Stimulated activated CD8-positive, alpha-beta memory T cell treated with anti-CD3 and anti-CD28 coated beads, Interleukin-12 subunit alpha, Interleukin-12 subunit beta, amount 100 ng/mL, for 4 hours (primary cell): Measurements from ENCODE around the gene LEFTY2.
"Not testable (repeated sequence)": the region's sequence is repeated elsewhere in the genome, so short reads cannot be mapped to it uniquely, and the experiment has no call there.

Source experiments
- DNase-seq: peaks from one replicate; pipeline ENCODE4 v3.0.0-alpha.2; 2020; ENCODE audit warnings: low read depth

The LEFTY2 gene

DNA sequence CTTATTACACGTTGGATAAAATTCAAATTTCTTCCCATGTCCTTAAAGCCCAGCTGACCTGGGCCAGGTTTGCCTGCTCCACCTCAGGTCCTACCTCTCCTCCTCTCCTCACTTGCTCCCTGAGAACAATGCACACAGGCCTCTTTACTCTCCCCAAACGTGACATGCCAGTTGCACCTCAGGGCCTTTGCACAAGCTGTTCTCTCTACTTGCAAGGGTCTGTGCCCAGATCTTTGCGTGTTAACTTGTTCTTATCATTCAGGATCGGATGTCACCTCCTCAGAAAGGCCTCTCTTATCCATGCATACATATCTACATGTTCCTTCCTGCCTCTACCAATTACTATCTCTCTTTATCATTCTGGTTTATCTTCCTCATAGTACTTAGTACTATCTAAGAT is 37.4 kb downstream of the LEFTY2 start:
- DNase-seq, result no peak

DNA sequence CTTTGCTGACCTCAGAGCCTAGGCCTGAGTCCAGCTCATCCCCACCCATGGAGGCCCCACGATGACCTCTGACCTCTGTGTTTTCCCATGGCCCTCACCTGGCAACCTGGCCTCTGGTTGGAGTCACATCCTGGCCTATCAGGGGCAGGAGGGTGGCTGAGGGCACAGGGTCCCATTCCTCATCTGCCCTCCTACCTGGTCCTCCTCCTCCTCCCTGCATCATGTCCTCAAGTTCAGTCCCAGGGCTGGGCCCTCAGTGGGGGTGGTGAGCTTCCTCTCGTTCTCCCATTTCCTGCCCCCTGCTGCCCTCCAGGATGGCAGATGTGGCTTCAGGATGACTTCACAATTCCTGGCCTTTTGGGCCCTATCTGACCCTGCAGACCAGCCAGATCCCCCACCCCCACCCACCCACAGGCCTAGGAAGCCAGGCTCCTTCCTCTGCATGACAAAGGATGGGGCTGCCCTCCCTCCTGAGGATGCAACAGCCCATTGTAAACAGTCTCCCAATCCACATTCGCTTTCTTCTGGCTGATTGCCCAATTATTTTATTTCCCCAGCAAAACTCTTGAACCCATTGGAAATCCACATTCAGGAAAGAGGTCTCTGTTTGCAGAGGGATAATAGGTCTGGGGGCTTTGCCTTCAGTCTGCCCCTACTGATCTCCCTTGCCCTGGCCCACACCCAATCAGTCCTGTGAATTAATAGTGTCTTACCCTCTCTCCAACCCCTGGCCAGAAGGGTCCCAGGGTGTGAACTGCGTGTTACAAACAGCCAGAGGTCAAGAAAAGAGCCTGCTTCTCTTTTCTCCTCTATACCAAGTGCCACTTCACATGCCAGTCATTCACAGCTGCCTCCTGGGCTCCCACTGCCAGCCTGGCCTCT is 41.7 kb downstream of the LEFTY2 start:
- no peak for DNase-seq

DNA sequence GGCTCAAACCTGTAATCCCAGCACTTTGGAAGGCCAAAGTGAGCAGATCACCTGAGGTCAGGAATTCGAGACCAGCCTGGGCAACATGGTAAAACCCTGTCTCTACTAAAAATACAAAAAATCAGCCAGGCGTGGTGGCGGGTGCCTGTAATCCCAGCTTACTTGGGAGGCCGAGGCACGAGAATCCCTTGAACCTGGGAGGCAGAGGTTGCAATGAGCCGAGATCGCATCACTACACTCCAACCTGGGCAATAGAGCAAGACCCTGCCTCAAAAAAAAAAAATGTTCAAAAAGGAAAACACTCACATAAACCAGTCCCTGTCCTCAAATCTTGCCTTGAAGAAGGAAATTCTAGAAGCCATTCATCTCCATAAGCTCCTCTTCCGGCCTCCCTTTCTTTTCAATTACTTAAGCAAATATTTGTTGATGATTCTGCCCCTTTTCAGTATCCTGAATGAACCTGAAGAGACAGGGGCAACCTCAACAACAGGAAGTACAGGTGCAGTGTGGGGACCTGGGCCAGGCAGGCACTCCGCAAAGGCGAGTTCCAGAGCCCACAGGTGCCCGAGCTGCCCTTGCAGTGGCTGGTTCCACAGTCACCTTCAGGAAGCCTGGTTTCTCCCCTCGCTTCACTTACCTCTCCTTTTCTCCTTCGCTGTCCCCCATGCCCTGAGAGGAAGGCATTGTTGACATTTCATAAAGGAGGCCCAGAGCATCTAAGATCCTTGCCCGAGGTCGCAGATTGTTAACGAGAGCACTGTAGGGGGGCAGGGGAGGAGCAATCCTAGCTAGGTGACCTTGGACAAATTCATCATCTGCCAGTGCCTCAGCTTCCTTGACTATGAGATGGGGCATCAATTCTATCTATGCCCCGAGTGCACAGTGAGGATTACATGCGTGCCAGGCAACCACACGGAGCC is 43.2 kb downstream of the LEFTY2 start:
- DNase-seq, result no peak

DNA sequence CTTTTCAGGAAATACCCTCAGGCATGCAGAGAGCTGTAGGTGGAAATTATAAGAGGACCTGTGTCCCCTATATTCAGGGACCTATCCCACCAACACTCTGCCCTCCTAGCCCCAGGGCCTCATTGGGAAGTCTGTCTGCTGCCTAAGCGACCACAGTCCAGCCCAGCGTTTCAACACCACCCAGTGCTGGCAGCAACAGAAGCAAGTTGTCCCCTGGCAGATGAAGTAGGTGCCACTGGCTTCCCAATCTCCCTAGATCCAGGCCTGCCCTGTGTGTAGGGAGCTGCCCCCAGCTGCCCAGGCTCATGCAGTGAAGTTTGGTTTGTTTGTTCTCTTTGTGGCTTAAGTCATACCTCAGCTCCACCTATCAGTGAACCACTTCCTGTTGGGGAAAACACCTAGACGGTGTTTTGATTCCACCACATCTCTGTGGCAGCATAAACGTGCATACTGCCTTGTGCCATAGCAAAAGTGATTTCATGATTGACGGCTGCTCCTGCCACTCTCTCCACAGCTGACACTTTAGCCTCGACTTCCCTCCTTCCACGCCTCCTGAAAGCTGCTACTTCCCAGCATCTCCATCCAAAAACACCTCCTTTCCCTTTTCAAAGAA is 44.0 kb downstream of the LEFTY2 start:
- DNase-seq, result peak; percentile 34

DNA sequence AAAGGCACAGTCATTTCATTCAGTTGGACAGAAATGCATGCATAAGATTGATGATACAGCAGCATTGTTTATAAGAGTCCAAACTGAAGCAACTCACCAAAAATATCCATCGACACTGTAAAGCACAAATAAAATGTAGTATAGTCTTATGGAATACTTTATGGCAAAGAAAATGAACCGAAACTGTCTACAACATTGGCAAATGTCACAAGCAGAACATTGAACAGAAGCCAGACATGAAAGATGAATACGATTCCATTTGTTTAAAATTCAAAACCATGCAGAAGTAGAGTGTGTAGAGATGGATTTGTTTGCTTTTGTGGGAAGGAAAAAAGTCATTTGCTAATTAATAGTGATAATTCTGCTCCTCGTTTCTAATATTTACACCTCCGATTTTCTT is 44.5 kb downstream of the LEFTY2 start:
- no peak for DNase-seq

DNA sequence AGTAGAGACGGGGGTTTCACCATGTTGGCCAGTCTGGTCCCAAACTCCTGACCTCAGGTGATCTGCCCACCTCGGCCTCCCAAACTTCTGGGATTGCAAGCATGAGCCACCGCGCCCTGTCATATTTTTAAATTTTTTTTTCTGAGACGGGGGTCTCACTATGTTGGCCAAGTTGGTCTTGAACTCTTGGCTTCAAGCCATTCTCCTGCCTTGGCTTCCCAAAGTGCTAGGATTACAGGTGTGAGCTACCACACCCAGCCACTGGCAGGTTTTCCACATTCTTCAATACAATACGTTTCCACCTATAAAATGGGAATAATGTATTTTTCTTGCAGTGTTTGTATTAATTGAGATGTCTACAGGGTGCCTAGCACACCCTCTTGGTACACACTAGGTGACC is 48.7 kb downstream of the LEFTY2 start:
- DNase-seq, result no peak

DNA sequence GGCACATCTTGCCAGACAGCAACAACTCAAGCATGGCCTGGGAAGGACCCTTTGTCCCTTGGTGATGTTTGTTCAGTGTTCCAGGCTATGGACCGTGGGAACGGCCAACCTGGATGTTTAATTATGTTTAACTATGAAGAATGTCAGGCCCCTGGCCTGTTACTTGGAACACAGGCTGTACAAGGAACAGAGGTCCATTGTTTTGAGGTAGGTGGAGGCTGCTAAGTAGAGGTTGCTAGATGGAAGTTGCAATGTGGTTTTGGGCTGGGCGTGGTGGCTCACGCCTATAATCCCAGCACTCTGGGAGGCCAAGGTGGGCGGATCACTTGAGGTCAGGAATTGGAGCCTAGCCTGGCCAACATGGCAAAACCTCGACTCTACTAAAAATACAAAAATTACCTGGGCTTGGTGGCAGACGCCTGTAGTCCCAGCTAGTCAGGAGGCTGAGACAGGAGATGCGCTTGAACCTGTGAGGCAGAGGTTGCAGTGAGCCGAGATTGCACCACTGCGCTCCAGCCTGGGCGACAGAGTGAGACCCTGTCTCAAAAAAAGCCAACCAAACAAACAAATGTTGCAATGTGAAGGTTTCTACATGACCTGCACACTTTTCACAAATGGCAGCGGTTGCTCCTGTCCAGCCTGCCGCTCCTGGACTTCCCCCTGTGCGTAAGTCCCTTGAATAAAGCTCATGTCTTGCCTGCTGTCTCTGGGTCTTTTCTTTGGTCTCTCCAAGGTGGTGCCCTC is 49.6 kb downstream of the LEFTY2 start:
- DNase-seq, result no peak

DNA sequence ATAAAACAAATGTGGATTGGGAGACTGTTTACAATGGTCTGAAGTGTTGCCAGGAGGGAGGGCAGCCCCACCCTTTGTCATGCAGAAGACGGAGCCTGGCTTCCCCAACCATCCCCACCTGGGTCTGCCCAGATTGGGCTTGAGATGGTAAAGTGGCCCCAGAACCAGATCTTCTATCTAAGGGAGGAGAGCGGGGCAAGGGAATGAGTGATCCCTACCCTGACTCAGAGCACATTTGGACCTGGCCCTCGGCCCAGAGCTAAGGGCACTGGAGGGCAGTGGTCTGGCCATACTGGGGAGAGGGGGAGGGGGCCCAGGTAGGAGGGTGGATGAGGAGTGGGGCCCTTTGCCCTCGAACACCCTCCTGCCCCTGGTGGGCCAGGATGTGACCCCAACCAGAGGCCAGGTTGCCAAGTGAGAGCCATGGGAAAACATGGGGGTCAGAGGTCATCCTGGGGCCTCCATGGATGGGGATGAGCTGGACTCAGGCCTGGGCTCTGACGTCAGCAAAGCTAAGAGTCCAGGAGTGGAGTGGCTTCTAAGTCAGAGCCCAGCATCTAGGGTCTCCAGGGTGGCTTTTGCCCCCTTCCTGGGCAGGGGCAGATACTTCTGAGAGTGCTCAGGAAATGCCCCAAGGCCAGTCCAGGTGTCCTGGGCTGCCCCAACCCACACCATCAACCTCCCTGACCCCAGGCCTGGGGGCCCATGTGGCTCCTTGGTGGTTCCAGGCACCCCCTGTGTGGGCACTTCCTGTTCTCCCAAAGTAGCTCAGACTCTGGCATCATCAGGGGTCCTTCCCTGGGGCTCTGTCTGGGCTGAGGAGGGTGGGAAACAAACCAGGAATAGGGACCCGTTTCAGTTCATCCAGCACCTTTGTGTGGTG is 50.4 kb downstream of the LEFTY2 start:
- DNase-seq, result no peak

DNA sequence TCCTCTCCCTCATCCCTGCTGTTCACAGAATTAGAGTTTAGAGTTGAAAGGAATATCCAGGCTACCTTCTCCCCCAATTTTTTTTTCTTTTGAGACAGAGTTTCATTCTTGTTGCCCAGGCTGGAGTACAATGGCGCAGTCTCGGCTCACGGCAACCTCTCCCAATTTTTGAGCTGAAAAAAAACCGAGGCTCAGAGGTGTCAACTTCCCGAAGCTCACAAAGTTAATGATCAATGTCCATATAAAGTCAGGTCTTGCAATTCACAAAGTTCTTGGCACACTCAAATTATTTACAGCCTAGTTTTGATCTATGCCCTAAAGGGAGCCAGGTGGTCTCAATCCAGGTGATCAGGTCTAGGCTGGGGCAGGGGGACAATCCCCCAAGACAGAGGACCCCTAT is 51.3 kb downstream of the LEFTY2 start:
- no peak for DNase-seq

DNA sequence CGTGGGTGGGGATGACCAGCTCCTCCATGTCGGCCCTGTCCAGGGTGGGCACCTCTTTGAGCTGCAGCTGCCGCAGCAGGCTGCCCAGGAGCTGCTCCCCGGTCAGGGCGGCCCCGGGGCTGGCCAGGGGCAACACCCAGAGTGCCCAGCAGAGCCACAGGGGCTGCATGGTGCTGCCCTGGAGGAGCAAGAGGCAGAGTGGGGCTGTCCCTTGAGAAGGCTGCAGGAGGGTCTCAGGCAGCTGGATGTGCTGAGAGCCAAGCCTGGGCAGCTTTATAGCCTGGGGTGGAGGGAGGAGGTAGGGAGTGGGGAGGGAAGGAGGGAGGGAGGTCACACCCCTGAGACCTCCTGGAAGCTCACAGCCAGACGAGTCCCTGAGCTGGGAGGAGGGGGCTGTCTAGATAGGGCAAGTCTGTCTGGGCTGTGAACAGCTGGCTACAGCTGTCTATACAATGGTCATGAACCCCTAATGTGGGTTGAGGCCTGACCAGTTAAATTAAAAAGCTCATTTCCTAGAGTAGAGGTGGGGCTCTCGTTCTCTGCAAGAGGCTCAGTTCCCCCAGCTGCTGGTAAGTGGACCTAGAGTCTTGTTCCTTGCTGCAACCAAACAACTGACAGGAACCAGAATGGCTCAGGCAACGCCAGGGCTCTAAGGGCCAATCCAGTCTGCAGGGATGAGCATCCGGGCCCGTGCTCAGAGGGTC is 52.0 kb downstream of the LEFTY2 start, which contains the start of gene LEFTY1:
LEFTY1 (minus strand) TSS at position 249 of the 704 bp plus-strand sequence; CDS start at position 169, 80 bp downstream.
- DNase-seq, result no peak

DNA sequence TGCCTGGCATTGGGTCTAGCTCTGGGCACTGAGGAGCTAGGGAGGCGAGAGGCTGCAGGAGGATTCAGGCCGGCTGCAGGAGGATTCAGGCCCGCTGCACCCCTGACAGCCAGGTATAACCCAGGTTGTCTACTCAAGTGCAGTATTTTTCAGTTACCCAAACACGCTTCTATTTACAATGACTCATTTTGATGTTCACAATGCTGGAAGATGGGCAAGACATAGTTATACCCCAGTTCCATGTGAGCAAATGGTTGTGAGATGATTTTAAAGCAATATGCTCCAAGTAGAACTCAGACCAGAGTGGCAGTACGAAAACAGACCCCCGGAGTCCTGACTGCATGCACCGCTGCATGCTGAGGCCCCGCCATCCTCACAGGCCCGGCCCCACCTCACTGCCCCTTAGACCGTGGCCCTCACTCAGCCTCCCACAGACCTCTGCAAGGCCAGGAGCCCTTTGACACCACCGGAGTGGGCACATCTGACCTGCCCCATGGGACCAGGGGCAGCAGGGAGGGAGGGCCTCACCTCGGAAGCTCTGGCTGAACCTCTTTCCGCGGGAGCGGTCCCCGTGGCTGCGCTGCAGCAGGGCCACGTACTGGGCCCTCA is 52.6 kb downstream of the LEFTY2 start:
- DNase-seq, result no peak

DNA sequence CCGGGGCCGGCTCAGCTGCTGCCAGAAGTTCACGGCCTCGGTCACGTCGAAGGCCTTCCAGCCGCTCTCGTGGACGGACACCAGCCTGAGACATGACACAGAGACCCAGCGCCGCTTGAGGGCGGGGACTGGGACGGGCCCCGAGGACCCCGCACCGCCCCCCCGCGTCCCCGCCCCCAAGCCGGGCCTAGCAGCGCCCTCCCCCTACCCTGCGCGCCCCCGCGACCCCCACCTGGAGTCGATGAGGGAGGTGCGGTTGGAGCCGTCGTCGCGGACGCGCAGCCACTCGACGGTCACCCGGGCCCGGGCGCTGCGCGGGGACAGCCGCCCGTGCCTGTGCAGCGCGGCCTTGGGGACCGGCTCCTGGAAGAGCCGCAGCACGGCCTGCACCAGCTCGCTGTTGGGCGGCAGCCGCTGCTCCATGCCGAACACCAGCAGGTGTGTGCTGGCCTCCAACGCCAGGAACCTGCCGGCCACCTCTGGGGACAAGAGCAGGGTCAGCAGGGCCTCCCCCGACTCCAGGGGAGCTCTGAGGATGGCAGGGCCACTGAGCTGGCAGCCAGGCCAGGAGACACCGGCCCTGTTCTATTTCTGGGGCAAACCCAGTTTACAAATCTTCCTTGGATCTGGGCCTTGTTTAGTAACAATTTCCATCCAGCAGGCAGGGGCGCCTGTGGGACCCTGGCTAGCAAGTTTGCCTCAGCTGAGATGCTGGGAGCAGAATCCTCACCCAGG is 53.3 kb downstream of the LEFTY2 start:
- not testable (repeated sequence) for DNase-seq

DNA sequence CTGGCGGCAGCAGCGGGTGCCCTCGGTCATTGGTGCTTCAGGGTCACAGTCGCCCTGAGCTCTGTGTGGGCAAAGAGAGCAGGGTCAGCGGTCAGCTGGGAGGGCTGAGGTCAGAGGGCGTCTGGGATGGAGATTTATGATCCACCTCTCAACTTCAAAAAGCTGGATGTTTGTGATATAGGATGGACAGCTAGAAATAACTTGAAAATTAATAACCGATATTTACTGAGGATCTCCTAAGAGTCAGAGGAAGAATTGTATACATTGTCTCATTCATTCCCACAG is 54.0 kb downstream of the LEFTY2 start:
- no peak for DNase-seq
